Panc1 (cell line): ENCODE results near the gene ANKRD13C. TPM values are rescaled to one million over a fixed set of nuclear protein-coding genes. Genes with fewer than 3 reads are reported as not detected.

Source experiments
- ATAC-seq: fragments of 200-7000 bp; cut with Tn5 transposase; 2 replicates; pipeline ENCODE4 v1.9.1; 2020; ENCODE audit warnings: mild to moderate bottlenecking, moderate library complexity
- BruUV-seq: library from RNA; stranded (reverse); fragments of 400-500 nt; replicated peaks from 2 replicates; lab custom pipeline; 2021; lab: Mats Ljungman, UMichigan
- CTCF ChIA-PET: fragments of 300-600 bp; sonication (Branson Sonifier 250); formaldehyde crosslinking; loops from one replicate; lab custom pipeline; 2022; ENCODE audit warnings: antibody characterized with exemption; lab: Charles Lee
- POLR2A ChIA-PET: fragments of 300-600 bp; sonication (Branson Sonifier 250); formaldehyde crosslinking; loops from one replicate; lab custom pipeline; 2022; ENCODE audit warnings: antibody characterized with exemption; lab: Charles Lee
- DNase-seq: peaks from one replicate; pipeline ENCODE4 v3.0.0-alpha.2; 2010; ENCODE audit warnings: low read depth, low spot score
- H3K27ac ChIP-seq: 2 replicates; pipeline ENCODE4 v1.5.1; 2011; ENCODE audit warnings: mild to moderate bottlenecking, low read length, inconsistent platforms
- H3K27me3 ChIP-seq: fragments of 200-500 bp; sonication (Bioruptor generic); 2 replicates; pipeline ENCODE4 v1.6.0; 2014; ENCODE audit warnings: low read length, inconsistent platforms; ENCODE audit not compliant: control insufficient read depth, insufficient read depth
- H3K36me3 ChIP-seq: fragments of 200-500 bp; sonication (Bioruptor generic); 2 replicates; pipeline ENCODE4 v1.5.1; 2014; ENCODE audit warnings: inconsistent platforms, mild to moderate bottlenecking, low read length, moderate library complexity; ENCODE audit not compliant: control insufficient read depth, insufficient read depth
- H3K4me1 ChIP-seq: 2 replicates; pipeline ENCODE4 v1.5.1; 2011; ENCODE audit warnings: inconsistent platforms, mild to moderate bottlenecking, low read length, moderate library complexity; ENCODE audit not compliant: control insufficient read depth, insufficient read depth
- H3K4me3 ChIP-seq, 2 experiments: 2 replicates each; pipeline ENCODE4 v1.5.1; 2011 to 2012; ENCODE audit warnings: low read depth in 2 of 2, low read length in 2 of 2, mild to moderate bottlenecking in 2 of 2, inconsistent platforms in 1 of 2, moderate library complexity in 1 of 2
- H3K9me3 ChIP-seq: fragments of 200-500 bp; sonication (Bioruptor generic); 2 replicates; pipeline ENCODE4 v1.5.1; 2014; ENCODE audit warnings: low read depth, mild to moderate bottlenecking, inconsistent platforms, low read length, moderate library complexity; ENCODE audit not compliant: control insufficient read depth, insufficient read depth
- CTCF ChIP-seq: fragments of 450-650 bp; IDR thresholded peaks from 2 replicates; pipeline ENCODE4 v1.5.1; 2017; ENCODE audit warnings: mild to moderate bottlenecking
- POLR2AphosphoS5 ChIP-seq: IDR thresholded peaks from 2 replicates; pipeline ENCODE4 v1.6.1; 2012; ENCODE audit warnings: mild to moderate bottlenecking, low read depth, low read length, moderate library complexity
- SIN3A ChIP-seq: IDR thresholded peaks from 2 replicates; pipeline ENCODE4 v1.6.1; 2012; ENCODE audit warnings: low read depth, mild to moderate bottlenecking, low read length, moderate library complexity, borderline replicate concordance; ENCODE audit not compliant: insufficient read depth
- TCF7L2 ChIP-seq: IDR thresholded peaks from 2 replicates; pipeline ENCODE4 v1.6.1; 2011; ENCODE audit warnings: mild to moderate bottlenecking, low read depth, low read length, inconsistent platforms
- in situ Hi-C: cut with HindIII; loops from 2 replicates; pipeline ENCODE4 v1.10.0; 2016; ENCODE audit warnings: low sequenced_read_pairs, low pct_unique_long_range_greater_than_20kb
- intact Hi-C: fragments of 100-400 bp; cut with micrococcal nuclease; formaldehyde crosslinking; loops from one replicate; pipeline ENCODE4 v1.10.0; 2022; ENCODE audit not compliant: unreplicated experiment
- total RNA-seq: library from RNA; stranded (reverse); gene quantifications from one replicate; pipeline ENCODE4 v1.2.1, GENCODE V29; 2021; ENCODE audit not compliant: unreplicated experiment
- TF ChIP-seq, protein P1 (sequence below), 2 experiments: IDR thresholded peaks; 2 replicates each; pipeline ENCODE4 v1.6.1; 2011 to 2012; ENCODE audit warnings: low read depth in 2 of 2, control low read depth in 1 of 2, low read length in 1 of 2, mild to moderate bottlenecking in 1 of 2, moderate library complexity in 1 of 2; ENCODE audit not compliant: insufficient read depth in 1 of 2

ANKRD13C gene
- total RNA-seq, 1 experiment from 2014 or later = 20.7 TPM

GRCh38 chr1:70239940-70240339 is 114.6 kb downstream of the ANKRD13C start:
- no TSS peak for BruUV-seq

DNA sequence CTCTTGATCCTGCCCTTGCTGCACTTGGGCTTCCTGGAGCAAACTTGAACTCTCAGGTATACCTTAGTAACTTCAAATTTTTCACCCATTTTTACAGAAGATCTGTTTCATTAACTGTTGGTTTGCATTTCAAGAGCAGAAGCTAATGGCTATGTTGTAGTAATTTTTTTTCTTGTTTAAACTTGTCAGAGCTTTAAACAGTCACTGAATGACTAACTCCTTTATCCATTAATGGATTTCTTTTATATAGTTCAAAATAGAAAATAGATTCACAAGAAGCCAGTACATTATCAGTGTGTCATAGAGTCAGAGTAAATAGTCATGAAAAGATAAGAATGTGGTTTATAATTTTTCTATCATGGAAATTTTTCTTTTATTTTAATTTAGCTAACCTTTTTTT is 119.8 kb downstream of the ANKRD13C start:
- Histone ChIP-seq H3K4me1 (no peaks in the 10 kb centered on the region; the same call in 1 of the 2 replicates), H3K27ac (no peak overlapping the region), H3K9me3 (no peaks in the 10 kb centered on the region), H3K36me3 (peaks cover 91% of the 10 kb centered on the region), H3K4me3 (no peak overlapping the region), H3K27me3 (no peaks in the 10 kb centered on the region)
- POLR2A ChIA-PET = no interaction called here
- DNase-seq (no peak), ATAC-seq (no peak)
- in situ Hi-C loops = no loop called here
- intact Hi-C loops = no loop called here
- BruUV-seq = no TSS peak
- TF ChIP-seq, protein P1, sequence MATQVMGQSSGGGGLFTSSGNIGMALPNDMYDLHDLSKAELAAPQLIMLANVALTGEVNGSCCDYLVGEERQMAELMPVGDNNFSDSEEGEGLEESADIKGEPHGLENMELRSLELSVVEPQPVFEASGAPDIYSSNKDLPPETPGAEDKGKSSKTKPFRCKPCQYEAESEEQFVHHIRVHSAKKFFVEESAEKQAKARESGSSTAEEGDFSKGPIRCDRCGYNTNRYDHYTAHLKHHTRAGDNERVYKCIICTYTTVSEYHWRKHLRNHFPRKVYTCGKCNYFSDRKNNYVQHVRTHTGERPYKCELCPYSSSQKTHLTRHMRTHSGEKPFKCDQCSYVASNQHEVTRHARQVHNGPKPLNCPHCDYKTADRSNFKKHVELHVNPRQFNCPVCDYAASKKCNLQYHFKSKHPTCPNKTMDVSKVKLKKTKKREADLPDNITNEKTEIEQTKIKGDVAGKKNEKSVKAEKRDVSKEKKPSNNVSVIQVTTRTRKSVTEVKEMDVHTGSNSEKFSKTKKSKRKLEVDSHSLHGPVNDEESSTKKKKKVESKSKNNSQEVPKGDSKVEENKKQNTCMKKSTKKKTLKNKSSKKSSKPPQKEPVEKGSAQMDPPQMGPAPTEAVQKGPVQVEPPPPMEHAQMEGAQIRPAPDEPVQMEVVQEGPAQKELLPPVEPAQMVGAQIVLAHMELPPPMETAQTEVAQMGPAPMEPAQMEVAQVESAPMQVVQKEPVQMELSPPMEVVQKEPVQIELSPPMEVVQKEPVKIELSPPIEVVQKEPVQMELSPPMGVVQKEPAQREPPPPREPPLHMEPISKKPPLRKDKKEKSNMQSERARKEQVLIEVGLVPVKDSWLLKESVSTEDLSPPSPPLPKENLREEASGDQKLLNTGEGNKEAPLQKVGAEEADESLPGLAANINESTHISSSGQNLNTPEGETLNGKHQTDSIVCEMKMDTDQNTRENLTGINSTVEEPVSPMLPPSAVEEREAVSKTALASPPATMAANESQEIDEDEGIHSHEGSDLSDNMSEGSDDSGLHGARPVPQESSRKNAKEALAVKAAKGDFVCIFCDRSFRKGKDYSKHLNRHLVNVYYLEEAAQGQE (IDR thresholded peaks at IDR 0.05; ENCODE audit: insufficient read depth in 1 of 2, low read depth in 2 of 2, low read length in 1 of 2) = no peak
- no peak for TF ChIP-seq SIN3A
- TF ChIP-seq CTCF = no peak
- TF ChIP-seq TCF7L2 = no peak
- TF ChIP-seq POLR2AphosphoS5 = no peak
- CTCF ChIA-PET = no interaction called here

More at GRCh38 chr1:70239940-70240339, 114.6 kb downstream of the ANKRD13C start:
- Histone ChIP-seq H3K9me3 (no peaks in the 10 kb centered on the region), H3K27me3 (no peaks in the 10 kb centered on the region), H3K4me3 (no peak overlapping the region), H3K4me1 (no peaks in the 10 kb centered on the region), H3K27ac (no peak overlapping the region), H3K36me3 (peaks cover 89% of the 10 kb centered on the region)
- ChIA-PET POLR2A (no interaction called here), CTCF (no interaction called here)
- ATAC-seq (no peak), DNase-seq (no peak)
- in situ Hi-C loops = no loop called here
- intact Hi-C loops = no loop called here
- TF ChIP-seq, protein P1 (IDR thresholded peaks at IDR 0.05; ENCODE audit: insufficient read depth in 1 of 2, low read depth in 2 of 2, low read length in 1 of 2) = no peak
- TF ChIP-seq CTCF (no peak), TCF7L2 (no peak), SIN3A (no peak), POLR2AphosphoS5 (no peak)
